GM18861 (cell line): ENCODE measurements around the gene SLC10A7.

Experiments
- ATAC-seq: cut with Tn5 transposase; IDR thresholded peaks from one replicate; pipeline ENCODE4 v1.9.1; 2021; ENCODE audit not compliant: unreplicated experiment

Gene SLC10A7

GRCh38 chr4:146224326-146224966, 297.3 kb downstream of the SLC10A7 start:
- no peak for ATAC-seq

DNA sequence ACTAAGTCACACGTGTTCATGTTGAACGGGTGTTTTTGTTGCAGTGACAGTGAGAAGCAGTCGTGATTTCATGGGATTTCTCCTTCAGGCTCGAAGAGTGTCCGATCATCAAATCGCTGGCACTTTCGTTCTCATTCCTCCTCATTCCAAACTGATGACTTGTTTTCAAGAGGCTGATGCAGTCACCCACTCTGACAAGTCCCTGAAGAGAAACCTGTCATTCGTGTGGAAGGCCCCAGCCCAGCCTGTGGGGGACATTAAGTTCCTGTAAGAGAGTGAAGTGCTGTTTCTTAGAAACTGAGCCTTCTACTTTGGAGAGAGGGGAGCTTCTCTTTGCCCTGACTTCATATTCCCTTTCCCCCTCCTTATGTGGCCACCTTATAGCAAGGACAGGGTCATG, 299.4 kb downstream of the SLC10A7 start:
- ATAC-seq, result no peak

- no peak for ATAC-seq
Observed at GRCh38 chr4:146214238-146214637, 307.5 kb downstream of the SLC10A7 start, which contains the start of gene REELD1. Gene REELD1 (plus strand): TSS chr4:146214538. CDS start chr4:146216953, 2,415 bp downstream.

DNA sequence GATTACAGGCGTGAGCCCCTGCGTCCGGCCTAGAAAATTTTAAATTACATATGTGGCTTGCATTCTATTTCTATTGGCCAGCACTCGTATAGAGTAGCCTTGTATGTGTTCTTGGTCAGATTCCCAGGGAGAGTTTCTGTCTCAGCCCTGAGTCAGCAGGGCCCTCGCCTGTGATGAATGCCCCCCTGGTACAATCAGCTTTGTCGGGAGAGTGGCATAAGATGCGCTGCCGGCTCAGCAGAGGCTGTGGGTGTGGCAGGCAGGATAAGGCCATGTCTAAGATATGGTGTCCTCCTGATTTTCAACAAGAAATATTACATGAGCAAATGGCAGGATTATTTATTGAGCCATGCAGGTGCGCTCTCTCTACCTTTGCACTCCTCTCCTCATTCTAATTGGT, 309.0 kb downstream of the SLC10A7 start:
- no peak for ATAC-seq

DNA sequence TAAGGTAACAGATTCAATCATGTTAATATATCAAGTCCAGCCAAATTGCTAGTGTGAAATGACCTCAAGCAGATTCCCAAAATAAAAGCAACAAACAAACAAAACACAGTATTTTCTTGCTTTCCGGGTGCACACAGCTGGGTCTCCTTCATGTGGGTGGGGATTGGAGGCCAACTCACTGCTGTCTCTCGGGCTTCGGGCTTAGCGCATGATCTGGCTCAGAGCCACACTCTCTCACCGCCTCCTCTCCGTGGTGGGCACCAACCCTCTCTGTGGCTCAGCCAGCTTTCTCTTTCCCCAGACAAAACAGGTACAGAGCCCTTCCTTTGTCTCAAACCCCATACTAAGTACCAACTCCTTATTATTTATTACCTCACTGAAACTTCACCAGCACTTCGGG, 310.3 kb downstream of the SLC10A7 start:
- no peak for ATAC-seq

DNA sequence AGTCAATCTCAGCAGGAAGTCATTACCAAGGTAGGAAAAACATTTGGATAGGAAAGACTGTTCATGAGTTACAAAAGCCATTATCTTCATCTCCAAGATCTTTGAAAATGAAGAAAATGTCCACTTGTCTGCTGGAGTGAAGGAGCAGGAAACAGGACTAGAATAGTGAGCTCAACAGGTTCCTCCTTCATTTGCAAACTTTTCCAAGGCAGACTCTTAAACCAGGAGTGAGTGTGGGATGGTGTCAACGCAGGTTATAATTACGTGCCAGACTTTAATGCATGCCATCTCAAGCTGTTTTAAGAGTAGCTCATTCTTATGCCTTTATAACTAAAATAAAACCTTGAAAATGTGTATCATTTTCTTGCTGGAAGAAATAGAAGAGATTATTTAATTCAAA, 310.9 kb downstream of the SLC10A7 start:
- no peak for ATAC-seq

DNA sequence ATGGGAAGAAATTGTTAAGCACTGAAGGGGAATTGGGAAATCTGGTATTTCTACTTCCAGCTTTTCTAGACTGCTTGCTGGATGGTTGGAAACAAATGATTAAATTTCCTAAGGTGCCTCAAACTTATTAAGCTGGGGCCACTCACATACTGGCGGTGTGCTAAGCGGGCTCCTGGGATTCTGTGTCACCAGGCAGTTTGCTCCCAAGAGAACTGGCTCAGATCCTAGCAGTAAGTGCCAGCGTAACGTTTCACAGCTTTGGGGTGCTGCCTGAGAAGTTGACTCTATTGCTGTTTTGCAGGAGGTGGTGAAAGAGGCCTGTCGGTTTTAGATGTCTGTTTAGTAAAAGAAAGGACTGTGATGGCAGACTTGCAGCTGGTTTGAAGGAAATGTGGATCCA, 314.3 kb downstream of the SLC10A7 start:
- no peak for ATAC-seq
